NCI-H2171 (cell line): Measurements from ENCODE around the gene RARG.

Experiments
- DNase-seq: peaks from one replicate; lab custom pipeline; 2025; lab: John Stamatoyannopoulos, UW

Gene RARG

DNA sequence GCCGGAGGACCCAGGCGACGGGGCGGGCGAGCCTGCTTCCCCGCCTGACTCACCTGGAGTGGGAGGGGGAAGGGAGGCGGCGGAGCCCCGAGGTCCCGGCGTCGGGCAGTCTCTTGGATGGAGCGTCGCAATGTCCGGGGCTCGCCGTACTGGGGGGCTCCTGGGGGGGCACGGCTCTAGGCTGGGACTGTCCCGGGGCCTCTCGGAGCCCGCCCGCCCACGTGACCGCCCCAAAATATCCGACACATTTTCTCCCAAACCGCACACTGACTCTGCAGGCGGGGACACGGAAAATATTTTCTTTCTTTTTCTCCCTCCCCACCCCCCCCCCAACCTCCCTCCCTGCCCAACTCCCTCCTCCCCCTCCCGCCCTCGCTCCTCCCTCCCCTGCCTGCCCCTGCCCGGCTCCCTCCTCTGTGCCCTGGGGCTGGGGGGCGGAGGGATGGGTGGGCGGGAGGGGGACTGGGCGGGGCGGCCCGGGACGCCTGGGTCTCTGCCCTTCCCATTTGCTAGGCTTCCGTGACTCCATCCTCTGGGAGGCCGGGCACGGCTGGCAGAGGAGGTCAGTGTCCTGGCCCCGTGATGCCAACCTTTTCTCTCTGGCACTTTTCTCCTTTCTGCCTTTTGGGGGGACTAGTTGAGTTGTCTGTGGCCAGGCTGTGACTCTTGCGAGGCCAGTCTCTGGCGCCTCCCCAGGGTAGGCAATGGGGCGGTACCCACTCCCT is at the start of gene RARG:
RARG (minus strand) TSS at position 289 of the 725 bp plus-strand sequence. CDS start 4,664 bp downstream, outside the sequence.
- no peak for DNase-seq

- DNase-seq = no peak
These were observed 48.0 kb upstream of the RARG start for GRCh38 chr12:53279888-53280498.

DNA sequence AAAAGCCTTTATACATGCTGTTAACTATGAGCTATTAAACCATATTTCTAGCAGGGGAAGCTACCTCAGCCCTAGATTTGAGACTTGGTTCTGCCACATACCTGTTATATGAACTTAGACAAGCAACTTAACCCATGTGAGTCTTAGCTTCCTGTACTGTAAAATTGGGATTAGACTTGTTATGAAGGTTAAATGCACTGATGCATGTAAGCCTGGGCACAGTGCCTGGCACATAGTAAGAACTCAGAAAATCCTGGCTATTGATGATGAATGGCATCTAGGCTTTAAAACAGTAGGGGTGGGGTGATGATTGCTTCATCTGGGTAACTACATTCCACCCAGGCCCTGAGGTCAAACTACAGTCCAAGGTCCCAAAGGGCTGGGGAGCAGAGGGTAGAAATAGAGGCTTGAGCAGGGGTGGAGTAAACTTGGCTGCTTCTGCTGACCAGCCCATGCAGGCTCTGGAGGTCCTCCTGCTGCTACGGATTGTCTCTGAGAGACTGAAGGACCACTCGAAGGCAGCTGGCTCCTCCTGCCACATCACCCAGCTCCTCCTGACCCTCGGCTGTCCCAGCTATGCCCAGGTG is 47.4 kb upstream of the RARG start:
- DNase-seq = no peak

- DNase-seq = no peak
These were observed 46.0 kb upstream of the RARG start for GRCh38 chr12:53277981-53278380.

DNA sequence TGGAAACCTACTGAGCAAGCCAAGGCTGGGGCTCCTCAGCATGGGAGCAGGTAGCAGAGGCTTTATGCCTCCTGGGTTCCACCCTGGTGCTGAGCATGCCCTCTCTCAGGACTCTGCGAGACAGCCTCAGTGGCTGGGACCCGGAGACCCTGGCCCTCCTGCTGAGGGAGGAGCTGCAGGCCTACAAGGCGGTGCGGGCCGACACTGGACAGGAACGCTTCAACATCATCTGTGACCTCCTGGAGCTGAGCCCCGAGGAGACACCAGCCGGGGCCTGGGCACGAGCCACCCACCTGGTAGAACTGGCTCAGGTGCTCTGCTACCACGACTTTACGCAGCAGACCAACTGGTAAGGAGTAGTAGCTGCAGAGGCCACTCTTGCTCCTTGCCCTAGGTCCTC is 44.5 kb upstream of the RARG start:
- DNase-seq = no peak

GRCh38 chr12:53274445-53274844 is 42.4 kb upstream of the RARG start:
- no peak for DNase-seq

GRCh38 chr12:53268630-53269562 is 36.9 kb upstream of the RARG start:
- no peak for DNase-seq

- DNase-seq = peak; percentile 83
These were observed 36.1 kb upstream of the RARG start, which contains the start of gene ESPL1 for GRCh38 chr12:53267999-53268629. TSS of gene ESPL1 (plus strand) at chr12:53268299. CDS start at chr12:53268767, 468 bp downstream.

DNA sequence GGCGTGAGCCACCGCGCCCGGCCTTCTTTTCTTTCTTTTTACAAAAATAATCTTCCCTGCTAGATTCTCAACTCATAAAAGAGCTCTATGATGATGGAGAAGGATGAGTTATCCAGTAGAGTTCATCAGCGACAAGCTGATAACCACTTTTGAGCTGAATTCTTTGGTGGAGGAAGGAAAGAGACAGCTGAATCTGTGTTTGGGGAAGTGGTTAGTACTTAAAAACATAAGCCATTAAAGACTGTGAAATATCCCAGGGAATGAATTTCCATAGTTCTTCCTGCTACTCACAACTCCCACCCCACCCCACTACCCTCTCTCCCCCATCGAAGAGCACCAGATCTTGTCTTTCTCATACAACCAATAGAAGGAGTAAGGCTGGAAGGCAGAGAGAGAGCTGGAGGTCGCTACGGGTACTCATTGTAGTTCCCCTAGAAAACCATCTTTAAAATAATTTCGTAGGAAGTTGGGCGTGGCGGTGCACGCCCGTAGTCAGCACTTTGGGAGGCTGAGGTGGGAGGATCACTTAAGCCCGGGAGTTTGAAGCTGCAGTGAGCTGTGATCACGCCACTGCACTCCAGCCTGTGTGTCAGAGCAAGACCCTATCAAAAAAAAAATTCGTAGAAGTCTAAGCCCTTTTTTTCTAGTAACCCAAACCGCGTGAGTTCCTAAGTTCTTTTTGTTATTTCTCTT is 35.4 kb upstream of the RARG start:
- no peak for DNase-seq

DNA sequence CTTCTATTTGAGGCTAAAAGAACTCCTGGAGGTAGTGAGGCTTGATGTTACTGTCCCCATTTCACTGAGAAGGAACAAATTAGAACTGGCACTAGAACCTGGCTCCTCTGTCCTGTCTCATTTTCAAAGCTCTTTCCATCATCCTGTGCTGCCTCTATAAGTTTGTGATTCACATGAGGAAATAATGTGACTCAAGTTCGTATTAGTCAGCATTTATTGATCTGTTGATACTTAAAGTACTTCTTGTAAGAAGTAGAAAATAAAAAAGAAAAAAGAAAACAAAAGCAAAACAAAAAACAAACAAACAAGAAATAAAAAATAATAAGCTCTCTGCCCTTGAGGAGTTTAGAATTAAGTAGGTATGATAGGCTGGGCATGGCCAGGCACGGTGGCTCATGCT is 33.8 kb upstream of the RARG start:
- DNase-seq = no peak

GRCh38 chr12:53259891-53260290 is 27.9 kb upstream of the RARG start:
- no peak for DNase-seq

DNA sequence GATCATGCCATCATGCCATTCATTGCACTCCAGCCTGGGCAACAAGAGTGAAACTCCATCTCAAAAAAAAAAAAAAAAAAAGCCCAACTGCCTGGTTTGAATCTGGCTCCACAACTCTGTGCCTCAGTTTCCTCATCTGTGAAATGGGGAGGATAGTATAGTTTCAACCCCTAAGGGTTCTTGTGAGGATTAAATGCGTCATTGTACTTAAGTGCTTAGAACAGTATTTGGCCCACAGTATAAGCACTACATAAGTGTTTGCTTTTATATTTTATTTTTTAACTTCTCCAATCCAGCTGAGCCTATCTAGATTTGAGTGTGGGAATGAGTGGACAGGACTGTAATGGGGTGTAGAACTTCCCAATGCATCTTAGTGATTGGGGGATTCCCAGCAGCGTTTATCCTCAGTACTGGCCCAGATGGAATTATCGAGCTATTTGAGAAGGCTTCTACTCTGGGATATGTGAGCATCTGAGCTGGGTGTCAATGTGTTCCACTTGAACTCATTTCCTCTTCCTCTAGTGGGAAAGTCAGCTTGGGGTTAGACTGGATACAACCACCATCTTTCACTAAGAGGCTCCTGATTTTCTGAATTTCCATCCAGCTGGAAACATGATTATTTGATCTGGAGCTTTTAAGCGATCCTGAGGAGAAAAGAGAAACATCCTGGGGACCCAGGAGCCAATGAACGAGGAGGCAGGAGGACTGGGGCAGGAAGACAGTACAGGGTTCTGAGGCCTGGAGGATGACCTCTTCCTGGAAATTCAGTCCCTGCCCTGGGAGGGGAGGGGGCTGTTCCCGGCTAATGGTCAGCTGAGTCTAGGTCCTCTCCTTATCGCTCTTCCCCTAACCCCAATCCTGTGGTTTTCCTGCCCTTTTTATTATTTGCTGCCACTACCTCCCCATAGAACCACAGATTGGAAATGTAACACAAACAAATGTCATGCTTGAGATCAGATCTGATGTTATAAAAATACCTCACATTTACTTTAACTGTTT is 26.8 kb upstream of the RARG start:
- DNase-seq = no peak

GRCh38 chr12:53255996-53256395 is 24.0 kb upstream of the RARG start:
- DNase-seq = no peak

DNA sequence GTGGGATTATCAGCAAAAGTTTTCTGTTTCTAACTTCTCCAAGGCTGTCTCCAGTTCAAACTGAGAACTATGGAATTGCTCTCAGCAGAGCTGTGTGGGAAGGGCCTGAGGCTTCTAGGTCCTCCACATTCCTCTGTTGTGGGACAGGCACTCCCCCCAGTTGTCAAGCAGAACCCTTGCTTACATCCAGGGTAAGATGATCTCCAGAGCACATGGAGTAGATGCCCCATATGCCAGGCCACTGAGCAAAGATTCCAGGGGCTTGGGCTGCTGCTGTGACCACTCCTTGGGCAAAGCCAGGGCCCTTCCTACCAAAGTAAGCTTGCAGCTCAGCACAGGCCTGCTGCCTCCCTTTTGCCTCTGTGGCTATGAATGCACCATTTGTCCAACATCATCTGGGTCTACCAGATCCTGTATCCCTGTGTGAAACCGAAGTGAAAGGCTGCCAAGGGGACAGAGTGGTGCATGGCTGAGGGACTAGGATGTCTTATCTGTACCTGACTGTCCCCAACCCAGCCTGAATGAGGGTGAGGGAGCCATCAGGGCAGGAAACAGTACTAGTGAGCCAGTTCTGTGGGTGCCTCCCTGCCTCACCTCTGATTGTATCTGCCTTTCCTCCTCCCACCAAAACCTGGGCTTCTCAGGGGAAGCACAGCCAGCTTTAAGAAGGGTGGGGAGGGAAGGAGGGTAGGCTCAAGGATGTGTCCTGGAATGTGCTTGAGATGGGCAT is 23.0 kb upstream of the RARG start:
- DNase-seq = no peak

- DNase-seq = no peak
These were observed 21.3 kb upstream of the RARG start for GRCh38 chr12:53253298-53253697.

DNA sequence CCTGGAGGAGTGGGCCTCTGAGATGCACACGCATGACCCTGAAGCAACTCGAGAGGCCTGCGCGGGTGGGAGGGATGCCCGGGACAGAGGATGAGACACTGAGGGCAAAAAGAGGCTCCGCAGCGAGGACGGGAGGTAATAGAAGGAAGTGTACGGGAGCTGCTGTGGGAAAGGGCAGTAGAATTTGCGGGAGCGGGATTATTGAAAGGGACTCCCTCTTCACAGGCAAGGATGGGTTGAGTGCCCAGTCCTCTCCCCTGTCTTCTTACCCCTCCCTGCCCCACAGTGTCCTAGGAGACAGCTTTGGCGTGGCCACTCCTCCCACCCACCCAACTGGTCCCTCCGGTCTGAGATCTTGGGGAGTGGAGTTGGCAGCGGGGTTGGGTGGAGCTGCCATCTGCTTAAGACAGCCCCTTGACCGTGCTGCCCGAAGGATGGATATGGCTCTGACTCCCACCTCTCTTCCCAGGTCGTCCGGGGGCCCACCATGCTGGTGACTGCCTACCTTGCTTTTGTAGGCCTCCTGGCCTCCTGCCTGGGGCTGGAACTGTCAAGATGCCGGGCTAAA is 20.4 kb upstream of the RARG start:
- DNase-seq = no peak

GRCh38 chr12:53251477-53252348 is 19.7 kb upstream of the RARG start:
- peak; percentile 75 for DNase-seq

DNA sequence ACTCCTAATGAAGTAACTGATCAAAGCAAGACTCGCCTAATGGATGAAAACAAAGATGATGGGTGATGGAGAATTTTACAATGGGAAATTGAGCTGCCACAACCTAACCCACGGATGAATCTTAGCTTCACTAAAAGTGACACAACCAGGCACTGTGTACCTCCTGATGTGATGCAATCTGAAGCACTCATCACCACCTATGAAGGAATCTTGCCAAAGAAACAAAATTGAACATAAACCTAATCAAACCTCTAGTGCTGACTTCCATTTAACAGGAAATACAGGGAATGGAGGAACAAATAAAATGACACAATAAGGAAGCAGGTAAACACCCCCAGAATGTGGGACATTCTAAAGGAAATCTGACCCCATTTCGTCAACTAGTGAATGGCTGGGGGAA is 13.3 kb upstream of the RARG start:
- DNase-seq = no peak
